ENCODE measurements around the gene KCTD21. TPM values are rescaled to one million over a fixed set of nuclear protein-coding genes. Genes with fewer than 3 reads are reported as not detected.

KCTD21 gene
- total RNA-seq, 8 experiments from 2014 or later, result 2.8 to 13.0 (median 4.1) TPM

DNA sequence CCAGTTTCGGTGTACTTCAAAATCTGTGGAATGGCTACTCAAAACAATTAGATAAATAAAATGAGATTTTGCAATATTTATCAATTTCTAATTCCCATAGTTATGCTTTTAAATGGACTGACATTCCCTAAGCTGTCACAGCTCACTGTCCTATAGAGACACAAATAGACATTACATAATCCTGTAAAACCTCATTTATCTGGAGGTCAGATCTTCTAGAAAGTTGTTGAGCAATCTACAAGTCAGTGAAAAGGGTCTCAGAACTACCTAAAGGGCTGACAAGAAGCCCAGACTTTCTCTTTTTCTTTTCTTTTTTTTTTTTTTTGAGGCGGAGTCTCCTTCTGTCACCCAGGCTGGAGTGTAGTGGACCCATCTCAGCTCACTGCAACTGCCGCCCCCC is 61.0 kb downstream of the KCTD21 start:
- no peak overlapping the region for H3K4me3 ChIP-seq
- in situ Hi-C loops (cut with MboI; ENCODE audit: low pct_unique_long_range_greater_than_20kb in 2 of 9, low sequenced_read_pairs in 9 of 9, unreplicated experiment in 9 of 9), result no loop called here
- H3K27ac ChIP-seq, result no peak overlapping the region
- ATAC-seq (replicated peaks in 6 of 8), result no peak
- H3K4me1 ChIP-seq (replicated peaks in 1 of 2), result no peaks in the 10 kb centered on the region
- 89 to 100% (median 100%) methylated on average over 1 to 3 of the region's 3 CpGs; no CpG with 5 or more reads in 2 of the 10 experiments for WGBS, 10 experiments

Other genes with a start within 250 kb of the KCTD21 start
- 10 to 100 TPM; 27.0 to 53.2 (median 37.7) TPM for gene INTS4, start 194.0 kb downstream of the KCTD21 start, total RNA-seq
- gene KCTD14, start 165.3 kb downstream of the KCTD21 start, total RNA-seq, result 1 to 10 TPM in 3 of 8 experiments, under 1 TPM in 5; 0.14 to 2.3 (median 0.74) TPM
- 1 to 10 TPM in 1 of 8 experiments, under 1 TPM in 5, not detected in 2; 0.22 to 1.9 (median 0.48) TPM for gene THRSP, start 124.8 kb downstream of the KCTD21 start, total RNA-seq
- gene NDUFC2, start 108.8 kb downstream of the KCTD21 start, total RNA-seq, result 100 to 1,000 TPM; 215 to 389 (median 268) TPM
- 10 to 100 TPM; 30.6 to 74.1 (median 41.9) TPM for gene ALG8, start 49.0 kb downstream of the KCTD21 start, total RNA-seq
- gene USP35, start 293 bp upstream of the KCTD21 start, total RNA-seq, result 10 to 100 TPM in 4 of 8 experiments, 1 to 10 TPM in 4; 4.3 to 13.4 (median 9.9) TPM
- gene GAB2, start 229.2 kb upstream of the KCTD21 start, total RNA-seq, result 10 to 100 TPM in 5 of 8 experiments, 1 to 10 TPM in 3; 2.5 to 44.1 (median 25.6) TPM